Tongue (tissue), 2 donors: Measurements from ENCODE around the gene PANK2. TPM values are rescaled to one million over a fixed set of nuclear protein-coding genes. Genes with fewer than 3 reads are reported as not detected.
"Not testable (repeated sequence)": the region's sequence is repeated elsewhere in the genome, so short reads cannot be mapped to it uniquely, and the experiment has no call there.

Experiments used
- DNase-seq: peaks from one replicate; pipeline ENCODE4 v3.0.0-alpha.2; 2015
- total RNA-seq: library from RNA; depleted of rRNA; stranded (reverse); fragments of >200 nt; gene quantifications from one replicate; pipeline ENCODE4 v1.2.3, GENCODE V29; 2014

The PANK2 gene
- total RNA-seq, 1 donor from 2014 or later = 61.4 TPM

- DNase-seq = no peak
These were observed 40.5 kb downstream of the PANK2 start for GRCh38 chr20:3929713-3930060.

- DNase-seq = no peak
These were observed 41.3 kb downstream of the PANK2 start for GRCh38 chr20:3930265-3931206.

DNA sequence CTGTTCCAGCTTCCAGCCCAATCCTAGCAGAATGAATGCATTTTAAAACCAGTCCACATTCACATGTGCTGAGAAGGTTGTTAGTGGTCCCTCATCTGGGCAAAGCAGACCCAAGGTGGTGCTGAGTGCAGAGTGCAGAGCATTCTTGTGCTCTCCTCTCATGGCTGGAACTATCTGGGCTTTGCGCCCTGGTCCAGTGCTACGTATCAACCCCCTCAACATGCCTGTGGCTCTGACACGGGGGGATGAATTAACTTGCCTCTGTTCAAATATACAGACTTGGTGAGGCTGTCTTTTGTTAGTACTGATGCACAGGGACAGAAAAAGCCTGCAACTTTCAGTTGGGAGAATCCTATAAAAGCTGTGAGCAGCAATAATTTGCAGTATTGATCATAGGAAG lies 42.5 kb downstream of the PANK2 start:
- no peak for DNase-seq

- no peak for DNase-seq
These were observed 43.1 kb downstream of the PANK2 start for GRCh38 chr20:3932277-3932676.

DNA sequence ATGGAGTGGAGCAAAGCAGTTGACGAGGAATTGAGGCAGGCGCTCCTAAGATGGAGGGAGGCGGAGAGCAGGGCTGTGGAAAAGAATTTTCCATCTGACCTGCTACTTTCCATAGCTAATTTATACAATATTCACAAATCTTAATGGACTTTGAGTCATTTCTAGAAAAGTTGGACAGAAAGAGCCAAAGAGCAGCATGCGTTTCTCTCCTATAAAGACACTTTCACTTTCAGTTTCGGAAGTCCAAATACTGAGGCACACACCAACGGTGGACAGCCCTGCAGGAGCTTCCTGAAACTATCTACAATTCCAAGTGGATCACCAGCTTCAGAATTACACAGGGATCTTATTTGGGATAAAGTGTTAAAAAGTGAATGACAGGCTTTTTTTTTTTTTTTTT lies 43.5 kb downstream of the PANK2 start:
- DNase-seq = no peak

DNA sequence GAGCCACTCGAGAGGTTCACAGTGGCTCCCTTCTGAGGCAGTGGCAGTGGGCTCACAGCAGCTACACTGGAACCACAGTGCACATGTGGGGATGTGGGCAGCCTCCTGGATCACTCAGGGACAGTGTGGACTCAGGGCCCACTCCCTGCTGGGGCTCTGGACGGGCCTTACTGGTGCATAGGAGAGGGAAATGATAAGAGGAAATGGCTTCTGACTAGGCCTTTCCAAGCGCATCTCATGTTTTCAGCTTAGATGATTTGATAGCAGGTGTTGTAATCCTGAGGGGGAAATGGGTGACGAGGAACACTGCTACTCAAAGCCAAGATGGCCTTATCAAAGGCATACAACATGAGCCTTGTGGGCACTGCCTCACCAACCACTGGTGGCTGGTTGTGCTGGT lies 44.0 kb downstream of the PANK2 start:
- no peak for DNase-seq

DNA sequence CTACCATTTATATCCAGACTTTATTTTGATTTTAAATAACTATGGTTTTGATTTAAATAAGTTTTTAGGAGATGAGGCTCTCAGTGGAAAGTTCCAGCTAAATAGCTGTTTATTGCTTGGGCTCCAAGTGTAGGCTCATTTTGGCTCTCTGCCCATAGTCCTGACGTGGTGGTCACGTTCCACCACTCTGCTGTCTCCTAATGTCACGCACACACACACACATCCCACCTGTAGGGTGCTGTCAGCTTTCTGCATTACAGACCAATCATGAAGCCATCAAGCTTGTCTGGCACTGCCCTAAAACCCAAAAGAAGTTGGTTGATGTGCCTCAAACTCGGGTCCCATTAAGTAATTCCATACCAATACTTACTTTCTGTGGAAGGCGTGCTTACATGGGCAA lies 45.4 kb downstream of the PANK2 start:
- peak; percentile 44 for DNase-seq

- DNase-seq = peak; percentile 69
These were observed 46.2 kb downstream of the PANK2 start for GRCh38 chr20:3935295-3935955.

DNA sequence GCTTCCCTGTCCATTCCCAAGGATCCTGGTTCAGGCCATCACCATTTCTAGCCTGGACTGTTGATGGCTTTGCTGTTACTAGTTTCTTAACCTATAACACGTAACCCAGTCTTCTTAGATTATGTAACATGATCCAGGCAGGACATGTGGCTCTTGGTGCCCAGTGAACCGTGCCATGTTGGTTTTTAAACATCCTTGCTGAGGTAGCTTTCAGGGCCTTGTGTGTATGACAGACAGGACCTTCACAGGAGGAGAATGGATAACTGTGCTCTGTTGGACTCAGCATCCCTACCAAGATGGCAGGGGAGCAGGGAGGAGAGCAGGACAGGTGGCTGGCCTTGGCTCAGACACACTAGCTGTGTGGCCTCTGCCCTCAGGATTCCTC lies 46.8 kb downstream of the PANK2 start:
- no peak for DNase-seq

DNA sequence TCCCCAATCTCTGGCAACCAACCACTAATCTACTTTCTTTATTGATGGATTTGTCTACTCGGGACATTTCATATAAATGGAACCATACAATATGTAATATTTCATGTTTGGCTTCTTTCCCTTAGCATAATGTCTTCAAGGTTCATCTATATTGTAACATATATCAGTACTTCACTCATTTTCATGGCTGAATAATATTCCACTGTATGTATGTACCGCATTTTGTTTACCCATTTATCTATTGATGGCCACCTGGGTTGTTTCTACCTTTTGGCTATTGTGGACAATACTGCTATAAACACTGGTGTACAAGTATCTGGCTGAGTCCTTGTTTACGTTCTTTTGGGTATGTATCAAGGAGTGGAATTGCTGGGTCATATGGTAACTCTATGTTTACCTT lies 48.4 kb downstream of the PANK2 start:
- no peak for DNase-seq

DNA sequence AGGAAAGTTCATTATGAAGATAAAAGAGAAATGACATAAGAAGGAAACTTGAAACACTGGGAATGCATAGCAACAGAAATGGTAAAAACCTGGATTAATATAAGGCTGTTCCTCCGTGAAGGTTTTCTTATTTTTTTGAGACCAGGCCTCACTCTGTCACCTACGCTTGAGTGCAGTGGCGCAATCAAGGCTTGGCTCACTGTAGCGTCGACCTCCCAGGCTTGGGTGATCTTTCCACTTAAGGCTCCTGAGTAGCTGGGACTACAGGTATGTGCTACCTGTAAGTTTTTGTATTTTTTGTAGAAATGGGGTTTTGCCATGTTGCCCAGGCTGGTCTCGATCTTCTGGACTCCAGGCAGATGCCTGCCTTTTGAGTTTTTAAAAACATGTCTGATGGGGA lies 51.7 kb downstream of the PANK2 start:
- DNase-seq = no peak

- DNase-seq = not testable (repeated sequence)
These were observed 57.5 kb downstream of the PANK2 start for GRCh38 chr20:3946666-3947065.

- DNase-seq = no peak
These were observed 75.5 kb downstream of the PANK2 start for GRCh38 chr20:3964719-3965118.

GRCh38 chr20:3966571-3966970 lies 77.4 kb downstream of the PANK2 start:
- DNase-seq = no peak

DNA sequence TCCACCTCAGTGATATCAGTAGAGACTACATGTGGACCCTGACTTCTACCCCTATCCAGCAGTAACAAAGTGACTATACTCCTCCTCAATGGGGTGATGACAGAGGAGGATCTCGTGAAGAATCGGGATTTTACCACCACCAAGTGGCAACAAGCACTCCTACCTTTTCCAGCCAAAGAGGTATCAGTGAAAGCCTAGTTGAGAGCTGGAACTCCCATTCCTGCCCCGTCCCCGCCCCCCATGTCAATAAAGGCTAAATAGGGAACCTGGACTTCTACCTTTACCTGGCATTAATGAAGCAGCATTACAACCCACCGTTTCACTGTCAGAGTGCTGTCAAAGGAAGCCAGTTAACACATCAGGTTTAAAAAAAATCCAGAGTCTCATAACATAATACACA lies 80.8 kb downstream of the PANK2 start:
- no peak for DNase-seq

- DNase-seq = no peak
These were observed 82.0 kb downstream of the PANK2 start for GRCh38 chr20:3971145-3971544.

GRCh38 chr20:3972161-3972560 lies 83.0 kb downstream of the PANK2 start:
- no peak for DNase-seq

DNA sequence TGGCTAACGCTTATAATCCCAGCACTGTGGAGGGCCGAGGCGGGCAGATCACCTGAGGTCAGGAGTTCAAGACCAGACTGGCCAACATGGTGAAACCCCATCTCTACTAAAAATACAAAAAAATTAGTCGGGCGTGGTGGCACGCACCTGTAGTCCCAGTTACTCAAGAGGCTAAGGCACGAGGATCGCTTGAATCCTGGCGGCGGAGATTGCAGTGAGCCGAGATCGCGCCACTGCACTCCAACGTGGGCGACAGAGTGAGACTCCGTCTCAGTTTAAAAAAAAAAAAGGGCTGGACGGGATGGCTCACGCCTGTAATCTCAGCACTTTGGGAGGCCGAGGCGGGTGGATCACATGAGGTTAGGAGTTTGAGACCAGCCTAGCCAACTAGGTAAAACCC lies 83.4 kb downstream of the PANK2 start:
- not testable (repeated sequence) for DNase-seq

DNA sequence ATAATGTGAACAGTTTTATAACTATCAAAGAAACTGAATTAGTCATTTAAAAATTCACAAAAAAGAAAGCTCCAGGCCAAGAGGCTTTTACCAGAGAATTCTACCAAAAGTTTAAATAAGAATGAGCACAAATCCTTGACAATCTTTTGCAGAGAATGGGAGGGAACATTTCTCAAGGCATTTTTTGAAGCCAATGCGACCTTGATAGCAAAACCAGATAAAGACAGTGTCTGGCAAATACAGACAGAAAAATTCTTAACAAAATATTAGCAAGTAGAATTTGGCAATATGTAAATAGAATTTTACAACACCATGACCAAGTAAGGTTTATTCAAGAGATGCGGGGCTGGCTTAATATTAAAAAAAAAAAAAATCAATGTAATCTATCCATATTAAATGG lies 84.5 kb downstream of the PANK2 start:
- DNase-seq = no peak

DNA sequence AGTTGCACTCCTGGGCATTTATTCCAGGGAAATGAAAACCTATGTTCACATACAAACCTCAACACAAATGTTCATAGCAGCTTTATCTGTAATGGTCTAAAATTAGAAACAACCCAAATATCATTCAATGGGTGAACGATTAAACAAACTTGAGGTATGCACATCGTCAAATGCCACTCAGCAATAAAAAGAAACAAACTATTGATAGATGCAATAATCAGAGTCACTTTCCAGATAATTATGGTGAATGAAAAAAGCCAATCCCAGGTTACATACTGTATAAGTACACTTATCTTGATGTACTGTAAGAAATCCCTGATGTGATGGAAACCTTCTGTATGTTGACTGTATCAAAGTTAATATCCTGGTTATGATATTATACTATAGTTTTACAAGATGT lies 87.3 kb downstream of the PANK2 start:
- no peak for DNase-seq
